Nephron progenitor cell (in vitro differentiated cells): Measurements from ENCODE around the gene PTGDR.

Experiments used
- DNase-seq: peaks from one replicate; pipeline ENCODE4 v3.0.0; 2021
- H3K27ac Mint-ChIP-seq: 2 replicates; pipeline ENCODE4 v1.8.0; 2021; ENCODE audit warnings: mild to moderate bottlenecking, moderate library complexity, mixed read lengths
- H3K27me3 Mint-ChIP-seq: 2 replicates; pipeline ENCODE4 v1.8.0; 2021; ENCODE audit warnings: mild to moderate bottlenecking, low read depth, mixed read lengths; ENCODE audit not compliant: poor library complexity
- H3K36me3 Mint-ChIP-seq: 2 replicates; pipeline ENCODE4 v1.8.0; 2021; ENCODE audit warnings: low read depth, mixed read lengths
- H3K4me1 Mint-ChIP-seq: 2 replicates; pipeline ENCODE4 v1.8.0; 2021; ENCODE audit warnings: mixed read lengths
- H3K4me3 Mint-ChIP-seq: 2 replicates; pipeline ENCODE4 v1.8.0; 2021; ENCODE audit warnings: mild to moderate bottlenecking, moderate library complexity, mixed read lengths
- H3K9me3 Mint-ChIP-seq: 2 replicates; pipeline ENCODE4 v1.8.0; 2021; ENCODE audit warnings: mild to moderate bottlenecking, moderate library complexity, mixed read lengths
- CTCF ChIP-seq: fragments of 200-600 bp; sonication (generic); IDR thresholded peaks from 2 replicates; pipeline ENCODE4 v1.5.0; 2021; ENCODE audit warnings: antibody characterized with exemption

PTGDR gene

GRCh38 chr14:52244328-52244727 is 23.2 kb upstream of the PTGDR start:
- no peak for TF ChIP-seq CTCF
- H3K4me3 Mint-ChIP-seq = no peak overlapping the region
- DNase-seq = no peak

GRCh38 chr14:52244997-52245396 is 22.5 kb upstream of the PTGDR start:
- Mint-ChIP-seq H3K36me3 (no peaks in the 10 kb centered on the region), H3K27me3 (peaks cover 6% of the 10 kb centered on the region), H3K9me3 (peaks cover 5% of the 10 kb centered on the region), H3K4me3 (no peak overlapping the region), H3K4me1 (no peaks in the 10 kb centered on the region), H3K27ac (no peak overlapping the region)
- DNase-seq = no peak
- no peak for TF ChIP-seq CTCF

More at GRCh38 chr14:52244328-52244727, 23.2 kb upstream of the PTGDR start:
- H3K36me3 Mint-ChIP-seq = no peaks in the 10 kb centered on the region
- no peak overlapping the region for H3K27ac Mint-ChIP-seq
- peaks cover 5% of the 10 kb centered on the region for H3K9me3 Mint-ChIP-seq
- no peaks in the 10 kb centered on the region for H3K4me1 Mint-ChIP-seq
- H3K27me3 Mint-ChIP-seq = peaks cover 8% of the 10 kb centered on the region

GRCh38 chr14:52248057-52248456 is 19.4 kb upstream of the PTGDR start:
- no peak for DNase-seq
- Mint-ChIP-seq H3K36me3 (no peaks in the 10 kb centered on the region), H3K27ac (no peak overlapping the region), H3K27me3 (peaks cover 6% of the 10 kb centered on the region), H3K4me3 (no peak overlapping the region), H3K4me1 (peaks cover 4% of the 10 kb centered on the region), H3K9me3 (peaks cover 5% of the 10 kb centered on the region)
- TF ChIP-seq CTCF = no peak

GRCh38 chr14:52251724-52252123 is 15.8 kb upstream of the PTGDR start:
- Mint-ChIP-seq H3K27ac (no peak overlapping the region), H3K36me3 (no peaks in the 10 kb centered on the region), H3K4me3 (no peak overlapping the region), H3K4me1 (peaks cover 7% of the 10 kb centered on the region), H3K9me3 (peaks cover 5% of the 10 kb centered on the region), H3K27me3 (peaks cover 6% of the 10 kb centered on the region)
- TF ChIP-seq CTCF = no peak
- no peak for DNase-seq

- H3K4me3 Mint-ChIP-seq = no peak overlapping the region
- H3K27ac Mint-ChIP-seq = no peak overlapping the region
- H3K27me3 Mint-ChIP-seq = no peaks in the 10 kb centered on the region
- no peak for DNase-seq
- H3K9me3 Mint-ChIP-seq = no peaks in the 10 kb centered on the region
- no peak for TF ChIP-seq CTCF
- H3K4me1 Mint-ChIP-seq = peaks cover 7% of the 10 kb centered on the region
- H3K36me3 Mint-ChIP-seq = no peaks in the 10 kb centered on the region
Observed at GRCh38 chr14:52253503-52253902, 14.0 kb upstream of the PTGDR start.

GRCh38 chr14:52254086-52254485 is 13.4 kb upstream of the PTGDR start:
- no peak for TF ChIP-seq CTCF
- H3K4me3 Mint-ChIP-seq = no peak overlapping the region
- peaks cover 3% of the 10 kb centered on the region for H3K9me3 Mint-ChIP-seq
- peaks cover 7% of the 10 kb centered on the region for H3K4me1 Mint-ChIP-seq
- H3K36me3 Mint-ChIP-seq = no peaks in the 10 kb centered on the region
- no peak for DNase-seq
- H3K27me3 Mint-ChIP-seq = no peaks in the 10 kb centered on the region
- H3K27ac Mint-ChIP-seq = no peak overlapping the region
